HL-60/S4 treated with phorbol 12-myristate 13-acetate at 8.2 ng/mL for 4 days and 3 days (cell line): ENCODE results near the gene CRACDL.
"Not testable (repeated sequence)": the region's sequence is repeated elsewhere in the genome, so short reads cannot be mapped to it uniquely, and the experiment has no call there.

Experiments
- in situ Hi-C: fragments of 300-500 bp; cut with MboI; formaldehyde crosslinking; loops from 2 replicates; pipeline ENCODE4 v1.15.0; 2022; ENCODE audit warnings: low sequenced_read_pairs

CRACDL gene

GRCh38 chr2:98907966-98908905 is 27.8 kb downstream of the CRACDL start:
- in situ Hi-C loops: no loop called here

- in situ Hi-C loops: no loop called here
These were observed 28.6 kb downstream of the CRACDL start for GRCh38 chr2:98907385-98907784.

- in situ Hi-C loops: no loop called here
These were observed 32.1 kb downstream of the CRACDL start for GRCh38 chr2:98903767-98904485.

- in situ Hi-C loops: no loop called here
These were observed 33.0 kb downstream of the CRACDL start for GRCh38 chr2:98903064-98903355.

GRCh38 chr2:98902209-98903063 is 33.6 kb downstream of the CRACDL start:
- in situ Hi-C loops: no loop called here

GRCh38 chr2:98901702-98902101 is 34.3 kb downstream of the CRACDL start:
- in situ Hi-C loops: no loop called here

- in situ Hi-C loops: no loop called here
These were observed 34.7 kb downstream of the CRACDL start for GRCh38 chr2:98901291-98901690.

- in situ Hi-C loops: no loop called here
These were observed 35.3 kb downstream of the CRACDL start for GRCh38 chr2:98900721-98901120.

GRCh38 chr2:98899703-98900078 is 36.3 kb downstream of the CRACDL start:
- in situ Hi-C loops: not testable (repeated sequence)

- in situ Hi-C loops: no loop called here
These were observed 36.9 kb downstream of the CRACDL start for GRCh38 chr2:98899041-98899702.

GRCh38 chr2:98898423-98898841 is 37.6 kb downstream of the CRACDL start:
- in situ Hi-C loops: no loop called here

GRCh38 chr2:98897746-98898145 is 38.3 kb downstream of the CRACDL start:
- in situ Hi-C loops: no loop called here

- in situ Hi-C loops: no loop called here
These were observed 39.1 kb downstream of the CRACDL start for GRCh38 chr2:98896944-98897343.

GRCh38 chr2:98896416-98896815 is 39.6 kb downstream of the CRACDL start:
- in situ Hi-C loops: no loop called here

- in situ Hi-C loops: no loop called here
These were observed 40.1 kb downstream of the CRACDL start for GRCh38 chr2:98895901-98896300.

GRCh38 chr2:98895221-98895620 is 40.8 kb downstream of the CRACDL start:
- in situ Hi-C loops: no loop called here

- in situ Hi-C loops: no loop called here
These were observed 41.6 kb downstream of the CRACDL start for GRCh38 chr2:98894331-98895000.

- in situ Hi-C loops: no loop called here
These were observed 42.1 kb downstream of the CRACDL start for GRCh38 chr2:98893911-98894321.

GRCh38 chr2:98892871-98893270 is 43.2 kb downstream of the CRACDL start:
- in situ Hi-C loops: no loop called here

GRCh38 chr2:98891591-98891990 is 44.4 kb downstream of the CRACDL start:
- in situ Hi-C loops: no loop called here
